Sigmoid colon (tissue), 4 donors: Measurements from ENCODE around the gene CALML6.

Experiments
- CTCF ChIP-seq, 4 experiments: fragments of 450-650 bp in 3 of 4; fragments of 200-600 bp in 1 of 4; IDR thresholded peaks; one replicate each; pipeline ENCODE4 v1.5.1; 2016 to 2019; ENCODE audit warnings: antibody characterized with exemption in 4 of 4, mild to moderate bottlenecking in 3 of 4, moderate library complexity in 2 of 4
- EP300 ChIP-seq, 4 donors: sonication (generic); formaldehyde crosslinking; IDR thresholded peaks; one replicate each; pipeline ENCODE4 v1.6.1; 2017; ENCODE audit warnings: antibody characterized with exemption in 4 of 4
- POLR2A ChIP-seq, 2 donors: fragments of 450-650 bp; IDR thresholded peaks; one replicate each; pipeline ENCODE4 v1.6.1; 2016; ENCODE audit warnings: antibody characterized with exemption in 2 of 2, mild to moderate bottlenecking in 2 of 2, moderate library complexity in 2 of 2
- POLR2AphosphoS5 ChIP-seq, 4 donors: sonication (generic); formaldehyde crosslinking; IDR thresholded peaks; one replicate each; pipeline ENCODE4 v1.6.1; 2017; ENCODE audit warnings: antibody characterized with exemption in 4 of 4

- TF ChIP-seq CTCF (IDR thresholded peaks at IDR 0.05) (no peak), EP300 (IDR thresholded peaks at IDR 0.05) (no peak), POLR2A (IDR thresholded peaks at IDR 0.05) (no peak), POLR2AphosphoS5 (IDR thresholded peaks at IDR 0.05) (no peak)
These were observed 38.6 kb upstream of the CALML6 start for GRCh38 chr1:1876335-1876930.
